Activated T-helper 1 cell treated with Interleukin-2 at 50 U/mL for 16 hours (primary cell): ENCODE data around the gene RTF2.
"Not testable (repeated sequence)": the region's sequence is repeated elsewhere in the genome, so short reads cannot be mapped to it uniquely, and the experiment has no call there.

Experiments
- DNase-seq: peaks from one replicate; pipeline ENCODE4 v3.0.0-alpha.2; 2020; ENCODE audit warnings: low read depth

RTF2 gene

GRCh38 chr20:56501116-56501515, 32.7 kb downstream of the RTF2 start:
- DNase-seq: no peak

GRCh38 chr20:56503916-56504315, 35.5 kb downstream of the RTF2 start:
- no peak for DNase-seq

- no peak for DNase-seq
These were observed 36.1 kb downstream of the RTF2 start for GRCh38 chr20:56504373-56505005.

- no peak for DNase-seq
These were observed 37.7 kb downstream of the RTF2 start for GRCh38 chr20:56506103-56506502.

- DNase-seq: no peak
These were observed 43.5 kb downstream of the RTF2 start for GRCh38 chr20:56511926-56512325.

- DNase-seq: no peak
These were observed 45.0 kb downstream of the RTF2 start for GRCh38 chr20:56513161-56514150.

- DNase-seq: no peak
These were observed 48.2 kb downstream of the RTF2 start for GRCh38 chr20:56516631-56517030.

- DNase-seq: no peak
These were observed 48.8 kb downstream of the RTF2 start for GRCh38 chr20:56517211-56517610.

- DNase-seq: no peak
These were observed 49.2 kb downstream of the RTF2 start for GRCh38 chr20:56517641-56518040.

GRCh38 chr20:56518126-56518525, 49.7 kb downstream of the RTF2 start:
- no peak for DNase-seq

GRCh38 chr20:56518721-56519398, 50.4 kb downstream of the RTF2 start:
- DNase-seq: no peak

- no peak for DNase-seq
These were observed 51.1 kb downstream of the RTF2 start for GRCh38 chr20:56519551-56519950.

- DNase-seq: no peak
These were observed 51.8 kb downstream of the RTF2 start for GRCh38 chr20:56520180-56520579.

- DNase-seq: not testable (repeated sequence)
These were observed 52.4 kb downstream of the RTF2 start for GRCh38 chr20:56520746-56521354.

GRCh38 chr20:56522311-56522710, 53.9 kb downstream of the RTF2 start:
- no peak for DNase-seq

- DNase-seq: not testable (repeated sequence)
These were observed 56.0 kb downstream of the RTF2 start, which contains the start of gene FAM209A for GRCh38 chr20:56524444-56524843. Gene FAM209A (plus strand): TSS chr20:56524744. CDS start chr20:56524809, 65 bp downstream.

GRCh38 chr20:56527521-56527920, 59.1 kb downstream of the RTF2 start:
- no peak for DNase-seq

- DNase-seq: not testable (repeated sequence)
These were observed 64.5 kb downstream of the RTF2 start, which contains the start of gene FAM209B for GRCh38 chr20:56532946-56533345. Gene FAM209B (plus strand): TSS chr20:56533246. CDS start chr20:56533342, 96 bp downstream.

GRCh38 chr20:56537997-56538396, 69.6 kb downstream of the RTF2 start:
- no peak for DNase-seq

GRCh38 chr20:56540415-56540814, 72.0 kb downstream of the RTF2 start:
- no peak for DNase-seq

GRCh38 chr20:56542489-56543030, 74.1 kb downstream of the RTF2 start:
- no peak for DNase-seq

GRCh38 chr20:56551571-56551970, 83.1 kb downstream of the RTF2 start:
- no peak for DNase-seq
